Right lobe of liver (tissue), 6 donors: ENCODE data around the gene EXOSC1. TPM values are rescaled to one million over a fixed set of nuclear protein-coding genes. Genes with fewer than 3 reads are reported as not detected.
A peak's percentile ranks its signal among the peaks of the same experiment; 100 is the strongest.

ENCODE experiments used
- ATAC-seq, 4 donors: fragments of 200-7000 bp; cut with Tn5 transposase; one replicate each; pipeline ENCODE4 v1.9.1; 2020; ENCODE audit warnings: mild to moderate bottlenecking in 4 of 4, moderate library complexity in 4 of 4
- DNase-seq, 3 donors: peaks; one replicate each; pipeline ENCODE4 v3.0.0-alpha.2; 2020
- H3K27ac ChIP-seq, 3 donors: fragments of 200-600 bp; one replicate each; pipeline ENCODE4 v1.8.0; 2022
- H3K27me3 ChIP-seq, 2 donors: fragments of 200-600 bp; one replicate each; pipeline ENCODE4 v1.8.0; 2022
- H3K36me3 ChIP-seq, 4 donors: fragments of 200-600 bp; sonication (generic) in 1 of 4; one replicate each; pipeline versions ENCODE4 v1.5.1 to v1.8.0; 2017 to 2022; ENCODE audit warnings: control low read depth in 1 of 4
- H3K4me1 ChIP-seq, 4 donors: fragments of 200-600 bp; sonication (generic) in 1 of 4; one replicate each; pipeline versions ENCODE4 v1.5.1 to v1.8.0; 2017 to 2022; ENCODE audit warnings: control low read depth in 1 of 4
- H3K4me3 ChIP-seq, 3 donors: fragments of 200-600 bp; one replicate each; pipeline ENCODE4 v1.8.0; 2022
- H3K9me3 ChIP-seq, 4 donors: fragments of 200-600 bp; sonication (generic) in 1 of 4; one replicate each; pipeline versions ENCODE4 v1.5.1 to v1.8.0; 2017 to 2022; ENCODE audit warnings: control low read depth in 1 of 4
- CTCF ChIP-seq, 4 donors: fragments of 200-600 bp in 3 of 4; fragments of 450-650 bp in 1 of 4; IDR thresholded peaks; one replicate each; pipeline versions ENCODE4 v1.5.1 to v1.8.0; 2016 to 2022; ENCODE audit warnings: antibody characterized with exemption in 4 of 4, mild to moderate bottlenecking in 2 of 4
- POLR2A ChIP-seq: fragments of 450-650 bp; IDR thresholded peaks from one replicate; pipeline ENCODE4 v1.6.1; 2017; ENCODE audit warnings: antibody characterized with exemption, mild to moderate bottlenecking
- WGBS: methylation state at CpG from one replicate; pipeline ENCODE4 v1.1.6; 2018; ENCODE audit warnings: low coverage, low lambda C conversion rate; ENCODE audit not compliant: insufficient coverage; ENCODE audit errors: missing lambda C conversion rate; 5-methylcytosine and 5-hydroxymethylcytosine counted together
- intact Hi-C, 2 donors: fragments of 100-400 bp; cut with DNase I; formaldehyde crosslinking; loops; one replicate each; pipeline versions ENCODE4 v1.11.2 to v1.14.1; 2022
- total RNA-seq, 6 experiments: library from RNA; depleted of rRNA in 2 of 6; stranded (reverse); fragments of >200 nt in 2 of 6; fragmentation: NEBNext Ultra II Directional in 3 of 6; extraction: Animal tissue kit (Norgen Biotek cat#: 25700) in 3 of 6; gene quantifications; one replicate each; pipeline versions ENCODE4 v1.1.0 to v1.2.4, GENCODE V29; 2016 to 2023
- donor health status: DM: no; HTN: yes; CAD: no.
- donor health status: DM: no; HTN: no; CAD: no.
- donor health status: DM: no; HTN: no; CAD: no.
- donor health status: DM: no; HTN: yes; CAD: no.
- donor health status: DM: no; HTN: yes; CAD: no.

The EXOSC1 gene
- total RNA-seq, 6 experiments from 2014 or later: 9.2 to 19.1 (median 11.8) TPM

GRCh38 chr10:97468162-97468561 is 22.4 kb upstream of the EXOSC1 start:
- no peak for ATAC-seq
- WGBS: 56% methylated on average over 2 of the region's 3 CpGs
- no peak for TF ChIP-seq POLR2A
- TF ChIP-seq CTCF (IDR thresholded peaks at IDR 0.05): no peak
- Histone ChIP-seq H3K27me3 (no peaks in the 10 kb centered on the region), H3K36me3 (peaks cover 4 to 59% (median 25%) of the 10 kb centered on the region in 4 donors), H3K4me3 (no peak overlapping the region), H3K4me1 (peaks cover 0 to 5% (median 0%) of the 10 kb centered on the region in 4 donors), H3K9me3 (no peaks in the 10 kb centered on the region), H3K27ac (no peak overlapping the region)
- intact Hi-C loops: loop anchor here in 1 of 2 donors (10.0 kb wide), 1 partner anchor 77 kb away; no protein-coding TSS in a partner anchor
- DNase-seq: peak in 1 of 3 donors; percentile 44

- no peaks in the 10 kb centered on the region for H3K27me3 ChIP-seq
- no peak for DNase-seq
- no peak overlapping the region for H3K4me3 ChIP-seq
- TF ChIP-seq POLR2A (no peak), CTCF (IDR thresholded peaks at IDR 0.05) (no peak)
- H3K9me3 ChIP-seq: no peaks in the 10 kb centered on the region
- intact Hi-C loops: loop anchor here in 1 of 2 donors (10.0 kb wide), 1 partner anchor 78 kb away; no protein-coding TSS in a partner anchor
- peaks cover 0 to 5% (median 0%) of the 10 kb centered on the region in 4 donors for H3K4me1 ChIP-seq
- ATAC-seq: peak in 1 of 4 donors; percentile 20
- peaks cover 5 to 74% (median 28%) of the 10 kb centered on the region in 4 donors for H3K36me3 ChIP-seq
- WGBS: 75% methylated on average over 4 of the region's 4 CpGs
- H3K27ac ChIP-seq: no peak overlapping the region
These were observed 20.9 kb upstream of the EXOSC1 start for GRCh38 chr10:97466755-97467154.

DNA sequence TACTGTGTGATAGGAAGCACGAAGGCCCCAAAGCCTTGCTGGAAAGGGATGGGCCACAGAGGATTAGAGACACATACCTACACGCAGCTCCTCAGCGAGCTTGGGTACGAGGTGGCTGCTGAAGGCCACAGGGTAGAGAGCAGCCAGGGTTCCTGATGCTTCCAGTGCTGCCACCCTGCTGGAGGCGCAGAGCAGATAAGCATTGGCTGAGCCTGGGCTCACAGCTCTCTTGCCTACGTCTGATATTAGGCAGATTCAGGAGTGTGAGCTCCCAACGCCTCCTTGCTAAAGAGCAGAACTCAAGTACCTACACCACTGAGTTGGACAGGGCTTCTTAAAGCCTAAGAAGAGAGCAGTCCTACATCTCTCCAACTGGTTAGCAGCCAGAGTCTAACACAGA is 20.2 kb upstream of the EXOSC1 start:
- peaks cover 5 to 81% (median 32%) of the 10 kb centered on the region in 4 donors for H3K36me3 ChIP-seq
- TF ChIP-seq CTCF (IDR thresholded peaks at IDR 0.05): no peak
- TF ChIP-seq POLR2A: no peak
- no CpG with 5 or more reads among the region's 7 CpGs for WGBS
- no peaks in the 10 kb centered on the region for H3K27me3 ChIP-seq
- H3K9me3 ChIP-seq: no peaks in the 10 kb centered on the region
- no peak overlapping the region for H3K27ac ChIP-seq
- no peak overlapping the region for H3K4me3 ChIP-seq
- peaks cover 0 to 5% (median 0%) of the 10 kb centered on the region in 4 donors for H3K4me1 ChIP-seq
- DNase-seq (no peak), ATAC-seq (no peak)
- intact Hi-C loops: loop anchor here in 1 of 2 donors (10.0 kb wide), 1 partner anchor 79 kb away; no protein-coding TSS in a partner anchor

DNA sequence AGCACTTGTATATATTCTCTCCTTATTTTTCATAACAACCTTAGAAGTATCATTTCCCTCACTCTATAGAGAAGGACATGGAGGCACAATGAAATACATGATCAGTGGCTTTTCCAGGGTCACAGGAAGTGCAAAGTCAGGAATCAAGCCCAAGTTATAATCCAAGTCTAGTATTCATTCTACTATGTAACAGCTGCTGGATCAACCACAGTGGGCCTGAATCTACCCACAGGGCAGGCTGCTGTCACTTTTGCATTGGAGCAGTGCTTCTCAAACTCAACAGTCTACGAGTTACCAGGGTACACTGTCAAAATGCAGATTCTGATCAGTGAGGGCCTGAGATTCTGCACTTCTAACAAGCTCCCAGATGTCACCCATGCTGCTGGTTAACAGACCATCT is 18.4 kb upstream of the EXOSC1 start:
- TF ChIP-seq POLR2A (no peak), CTCF (IDR thresholded peaks at IDR 0.05) (no peak)
- ATAC-seq: no peak
- Histone ChIP-seq H3K4me3 (no peak overlapping the region), H3K27me3 (no peaks in the 10 kb centered on the region), H3K36me3 (peaks cover 5 to 82% (median 38%) of the 10 kb centered on the region in 4 donors), H3K9me3 (no peaks in the 10 kb centered on the region), H3K4me1 (peaks cover 0 to 5% (median 0%) of the 10 kb centered on the region in 4 donors), H3K27ac (no peak overlapping the region)
- WGBS: no CpG with 5 or more reads among the region's 1 CpG
- intact Hi-C loops: loop anchor here (5.0 to 10.0 kb wide), 2 partner anchors 81 to 88 kb away; no protein-coding TSS in a partner anchor
- no peak for DNase-seq
